ENCODE results near the gene AIMP1. TPM values are rescaled to one million over a fixed set of nuclear protein-coding genes. Genes with fewer than 3 reads are reported as not detected.

The AIMP1 gene
- total RNA-seq, result 42.9 TPM

DNA sequence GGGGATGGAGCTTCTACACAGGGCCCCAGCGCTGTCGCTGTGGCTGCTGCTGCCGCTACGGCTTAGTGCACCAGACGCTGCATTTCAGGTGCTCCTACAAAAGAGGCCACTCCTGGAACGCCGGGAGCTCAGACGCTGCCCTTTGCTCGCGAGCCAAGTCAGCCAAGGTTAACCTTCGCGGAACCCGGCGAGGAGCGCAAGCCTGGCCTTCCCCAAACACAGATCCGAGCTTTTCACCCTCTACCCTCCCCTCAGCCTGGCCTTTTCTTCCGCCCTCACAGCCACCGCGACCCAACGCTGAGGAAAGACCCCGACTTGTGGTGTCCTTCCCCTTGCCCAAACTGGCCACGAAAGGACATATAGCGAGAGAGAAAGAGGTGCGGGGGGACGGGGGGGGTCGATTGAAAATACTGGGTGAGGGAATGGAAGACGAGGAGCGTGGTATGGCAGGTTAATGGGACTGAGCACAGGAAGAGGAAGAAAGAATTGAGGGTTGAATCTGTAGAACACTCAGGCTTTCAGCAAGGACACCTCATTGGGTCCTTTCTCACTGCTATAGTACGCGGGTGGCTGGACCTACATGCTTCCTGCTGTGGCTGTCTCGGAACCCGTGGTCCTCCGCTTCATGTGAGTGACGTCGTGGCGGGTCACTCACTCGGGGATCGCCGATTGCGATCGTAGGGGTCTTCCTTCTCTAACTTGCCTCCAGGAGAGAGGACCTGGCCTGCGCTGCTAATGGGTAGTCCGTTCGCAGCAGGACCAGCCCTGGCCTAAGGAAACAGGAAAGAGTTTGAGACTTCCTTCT is at the start of gene AIMP1, which contains the start of gene TBCK:
AIMP1 (plus strand) TSS at position 583 of the 805 bp plus-strand sequence. CDS start 8,460 bp downstream, outside the sequence.
TBCK (minus strand) TSS at position 242 of the 805 bp plus-strand sequence. CDS start 7,249 bp downstream, outside the sequence.
- DNase-seq (ENCODE audit: low spot score) (peak; percentile 91), ATAC-seq (peak; percentile 99)
- intact Hi-C loops (cut with DNase I), result no loop called here

DNA sequence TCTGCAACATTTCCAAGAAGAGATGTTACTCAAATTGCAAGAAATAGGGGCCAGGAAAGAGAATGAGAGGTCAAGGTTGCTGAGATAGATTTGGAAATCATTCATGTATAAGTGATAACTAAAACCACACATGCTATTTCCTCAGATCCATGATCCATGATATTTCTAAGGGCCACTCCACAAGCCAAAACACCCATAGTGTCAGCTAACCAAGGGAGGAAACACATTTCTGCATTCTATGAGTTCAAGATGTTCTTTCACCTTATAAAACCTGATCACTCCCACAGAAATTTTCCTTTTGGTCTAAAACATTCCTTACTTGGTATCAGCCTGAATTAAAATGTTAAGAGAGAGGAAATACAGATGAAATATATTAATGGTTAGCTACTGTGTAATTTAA is 47.6 kb upstream of the AIMP1 start:
- DNase-seq (ENCODE audit: low spot score) (no peak), ATAC-seq (no peak)
- intact Hi-C loops (cut with DNase I), result no loop called here

DNA sequence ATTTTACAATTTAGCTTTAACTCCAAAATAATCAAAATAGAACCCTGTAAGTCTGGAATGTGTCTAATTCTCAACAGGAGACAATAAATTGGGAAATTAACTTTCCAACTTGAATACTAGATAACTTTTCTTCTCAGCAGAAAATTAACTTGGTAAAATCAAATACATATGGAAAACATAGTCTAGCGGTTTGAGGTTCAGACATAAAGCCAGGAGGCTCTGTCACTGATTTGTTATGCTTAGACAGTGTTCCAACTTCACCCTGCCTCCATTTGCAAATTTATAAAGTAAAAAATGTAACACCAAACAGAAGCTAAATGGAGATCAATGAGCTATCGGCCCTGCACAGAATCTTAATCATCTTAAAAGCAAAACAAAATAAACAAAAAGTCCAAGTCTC is 46.6 kb upstream of the AIMP1 start:
- ATAC-seq (no peak), DNase-seq (ENCODE audit: low spot score) (no peak)
- intact Hi-C loops (cut with DNase I), result no loop called here

DNA sequence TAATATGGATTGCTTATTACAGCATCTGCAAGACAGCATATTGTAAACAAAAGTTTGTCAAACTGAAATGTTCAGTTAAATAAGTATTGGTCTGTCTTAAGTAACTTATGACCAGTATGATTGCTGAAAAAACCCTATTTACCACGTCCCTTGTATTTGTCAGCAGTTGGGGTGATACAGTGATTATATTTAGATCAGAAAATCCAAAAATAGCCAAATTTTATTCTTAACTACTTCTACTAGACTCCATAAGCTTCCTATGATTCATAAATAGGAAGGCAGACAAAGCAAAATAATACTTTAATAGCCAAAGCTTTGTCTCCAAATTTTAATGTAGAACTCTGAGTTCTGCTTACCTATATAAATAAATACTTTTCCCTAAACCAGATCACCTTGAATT is 45.6 kb upstream of the AIMP1 start:
- intact Hi-C loops (cut with DNase I), result no loop called here
- DNase-seq (ENCODE audit: low spot score) (no peak), ATAC-seq (no peak)

DNA sequence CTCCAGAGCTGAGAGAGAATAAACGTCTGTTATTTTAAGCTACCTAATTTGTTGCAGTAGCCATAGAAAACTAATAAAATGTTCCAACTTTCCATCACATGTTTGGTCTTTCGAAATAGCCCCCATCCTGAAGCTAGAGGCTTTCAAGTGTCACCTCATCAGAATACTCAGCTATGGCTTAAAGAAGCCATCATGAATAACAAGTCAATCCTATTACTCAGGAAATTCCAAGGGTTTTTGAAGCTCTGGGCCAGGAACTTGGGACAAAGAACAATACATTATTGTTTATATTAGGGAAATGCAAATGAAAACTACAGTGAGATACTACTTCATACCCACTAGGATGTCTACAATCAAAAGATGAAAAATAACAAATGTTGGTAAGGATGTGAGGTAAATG is 42.5 kb upstream of the AIMP1 start:
- ATAC-seq, result no peak
- intact Hi-C loops (cut with DNase I), result no loop called here
- no peak for DNase-seq (ENCODE audit: low spot score)

DNA sequence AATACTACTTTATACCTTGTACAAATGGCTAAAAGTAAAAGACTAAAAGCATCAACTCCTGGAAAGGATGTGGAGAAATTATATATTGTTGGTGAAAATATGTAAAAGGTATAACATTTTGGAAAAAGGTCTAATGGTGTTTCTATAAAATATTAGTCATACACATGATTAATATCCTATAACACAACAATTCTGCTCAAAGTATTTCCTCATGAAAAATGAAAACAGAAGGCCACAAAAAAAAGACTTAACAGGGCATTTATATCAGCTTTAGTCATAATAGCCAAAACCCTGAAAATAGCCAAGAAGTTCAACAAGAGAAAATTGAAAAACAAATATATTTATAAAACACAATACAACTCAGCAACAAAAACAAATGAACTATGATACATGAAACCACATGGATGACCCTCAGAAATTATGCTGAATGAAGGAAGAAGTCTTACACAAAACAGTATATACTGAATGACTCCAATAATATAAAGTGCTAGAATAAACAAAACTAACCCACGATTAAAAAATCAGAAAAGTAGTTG is 39.1 kb upstream of the AIMP1 start:
- intact Hi-C loops (cut with DNase I), result no loop called here
- no peak for ATAC-seq
- DNase-seq (ENCODE audit: low spot score), result no peak

DNA sequence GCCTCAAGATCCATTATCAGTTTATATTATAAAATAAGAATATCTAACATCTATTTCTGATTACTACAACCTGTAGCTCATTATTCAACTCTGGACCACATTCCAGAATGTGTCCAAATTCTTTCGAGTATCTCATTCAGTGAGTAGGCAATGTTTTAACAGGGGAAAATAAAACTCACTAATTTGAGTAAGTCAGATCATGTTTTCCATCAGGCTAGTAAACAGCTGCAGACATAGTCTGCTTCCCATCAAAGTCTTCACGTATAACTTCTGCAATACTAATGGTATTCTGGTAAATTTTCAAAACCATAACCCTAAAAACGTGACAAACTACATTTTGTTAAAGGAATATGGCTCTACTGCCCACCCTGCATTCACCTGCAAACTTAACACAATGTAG is 32.1 kb upstream of the AIMP1 start:
- intact Hi-C loops (cut with DNase I), result no loop called here
- ATAC-seq (no peak), DNase-seq (ENCODE audit: low spot score) (no peak)

DNA sequence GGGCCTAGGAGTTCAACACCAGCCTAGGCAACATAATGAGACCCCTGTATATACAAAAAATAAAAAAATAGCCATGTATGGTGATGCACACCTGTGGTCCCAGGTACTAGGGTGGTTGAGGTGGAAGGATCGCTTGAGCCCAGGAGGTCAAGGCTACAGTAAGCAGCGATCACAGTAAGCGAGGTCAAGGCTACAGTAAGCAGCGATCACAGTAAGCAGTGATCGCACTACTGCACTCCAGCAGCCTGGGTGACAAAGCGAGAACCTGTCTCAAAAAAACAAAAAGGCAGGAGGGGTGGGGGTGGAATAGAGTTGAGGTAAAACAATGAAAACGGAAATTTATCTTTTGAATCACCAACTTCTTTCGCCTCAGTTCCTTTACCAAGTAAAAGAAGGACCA is 29.7 kb upstream of the AIMP1 start:
- intact Hi-C loops (cut with DNase I), result no loop called here
- ATAC-seq (no peak), DNase-seq (ENCODE audit: low spot score) (no peak)

DNA sequence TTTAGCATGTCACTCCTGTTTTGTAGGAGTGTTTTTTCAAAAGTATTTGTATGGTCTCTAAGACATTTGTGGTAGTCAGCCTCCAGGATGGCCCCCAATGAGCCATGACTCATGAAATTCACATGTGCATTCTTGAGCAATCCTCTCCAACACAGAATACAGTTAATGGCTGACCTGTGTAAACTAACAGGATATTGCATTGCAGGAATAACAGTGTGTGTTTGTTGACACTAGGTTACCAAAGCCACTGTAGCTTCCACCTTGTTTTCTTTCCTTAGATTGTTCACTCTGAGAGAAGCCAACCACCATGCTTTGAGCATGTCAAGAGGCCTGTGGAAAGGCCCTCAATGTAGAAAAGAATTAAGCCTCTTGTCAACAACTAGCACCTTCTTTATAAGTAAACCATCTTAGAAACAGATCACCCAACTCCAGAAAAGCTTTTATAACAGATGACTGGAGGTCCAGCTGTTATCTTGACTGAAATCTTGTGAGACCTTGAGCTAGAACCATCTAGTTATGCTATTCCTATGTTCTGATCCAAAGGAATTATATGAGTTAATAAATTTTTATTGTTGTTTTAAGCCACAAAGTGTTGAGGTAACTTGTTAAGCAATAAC is 28.9 kb upstream of the AIMP1 start:
- peak; percentile 41 for ATAC-seq
- no peak for DNase-seq (ENCODE audit: low spot score)
- intact Hi-C loops (cut with DNase I), result no loop called here

DNA sequence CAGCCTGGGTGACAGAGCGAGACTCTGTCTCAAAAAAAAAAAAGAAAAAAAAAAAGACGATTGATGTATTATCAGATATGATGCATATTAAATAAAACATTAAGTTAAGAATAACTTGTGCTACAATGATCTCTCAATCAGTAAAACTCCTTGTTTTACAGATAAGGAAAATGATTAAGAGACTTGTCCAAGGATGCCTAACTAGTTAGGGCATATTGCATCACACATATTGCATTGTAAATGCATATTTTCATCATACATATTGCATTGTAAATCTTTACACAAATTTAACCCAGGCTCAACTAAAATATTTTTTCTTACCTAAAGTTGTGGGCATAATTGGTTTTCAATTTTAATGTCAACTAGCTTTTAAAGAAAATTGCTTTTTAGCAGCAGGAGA is 26.6 kb upstream of the AIMP1 start:
- no peak for ATAC-seq
- intact Hi-C loops (cut with DNase I), result no loop called here
- DNase-seq (ENCODE audit: low spot score), result no peak

DNA sequence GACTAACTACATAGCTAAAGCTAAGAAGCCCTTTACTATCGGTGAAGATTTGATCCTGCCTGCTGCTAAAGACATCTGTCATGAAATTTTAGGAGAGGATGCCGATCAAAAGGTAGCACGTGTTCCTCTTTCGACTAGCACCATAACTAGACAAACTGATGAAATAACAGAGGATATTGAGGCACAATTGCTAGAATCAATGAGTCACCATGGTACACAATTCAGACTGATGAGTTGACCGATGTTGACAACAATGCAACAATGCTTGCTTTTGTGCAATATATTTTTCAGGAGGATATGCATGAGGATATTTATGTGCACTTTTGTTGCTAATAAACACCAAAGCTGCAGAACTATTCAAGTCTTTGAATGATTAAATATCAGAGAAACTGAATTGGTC is 24.7 kb upstream of the AIMP1 start:
- intact Hi-C loops (cut with DNase I), result no loop called here
- no peak for ATAC-seq
- no peak for DNase-seq (ENCODE audit: low spot score)

DNA sequence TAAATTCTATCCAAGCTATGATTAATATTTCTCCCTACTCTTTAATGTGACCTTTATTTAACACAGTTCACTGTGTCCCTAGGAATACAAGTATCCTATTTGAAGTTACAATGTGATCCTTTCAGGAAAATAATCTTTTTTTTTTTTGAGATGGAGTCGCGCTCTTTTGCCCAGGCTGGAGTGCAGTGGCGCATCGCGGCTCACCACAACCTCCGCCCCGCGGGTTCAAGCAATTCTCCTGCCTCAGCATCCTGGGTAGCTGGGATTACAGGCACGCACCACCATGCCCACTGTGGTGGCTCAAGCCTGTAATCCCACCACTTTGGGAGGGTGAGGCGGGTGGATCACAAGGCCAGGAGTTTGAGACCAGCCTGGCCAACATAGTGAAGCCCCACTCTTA is 22.3 kb upstream of the AIMP1 start:
- DNase-seq (ENCODE audit: low spot score), result no peak
- intact Hi-C loops (cut with DNase I), result no loop called here
- ATAC-seq, result no peak

DNA sequence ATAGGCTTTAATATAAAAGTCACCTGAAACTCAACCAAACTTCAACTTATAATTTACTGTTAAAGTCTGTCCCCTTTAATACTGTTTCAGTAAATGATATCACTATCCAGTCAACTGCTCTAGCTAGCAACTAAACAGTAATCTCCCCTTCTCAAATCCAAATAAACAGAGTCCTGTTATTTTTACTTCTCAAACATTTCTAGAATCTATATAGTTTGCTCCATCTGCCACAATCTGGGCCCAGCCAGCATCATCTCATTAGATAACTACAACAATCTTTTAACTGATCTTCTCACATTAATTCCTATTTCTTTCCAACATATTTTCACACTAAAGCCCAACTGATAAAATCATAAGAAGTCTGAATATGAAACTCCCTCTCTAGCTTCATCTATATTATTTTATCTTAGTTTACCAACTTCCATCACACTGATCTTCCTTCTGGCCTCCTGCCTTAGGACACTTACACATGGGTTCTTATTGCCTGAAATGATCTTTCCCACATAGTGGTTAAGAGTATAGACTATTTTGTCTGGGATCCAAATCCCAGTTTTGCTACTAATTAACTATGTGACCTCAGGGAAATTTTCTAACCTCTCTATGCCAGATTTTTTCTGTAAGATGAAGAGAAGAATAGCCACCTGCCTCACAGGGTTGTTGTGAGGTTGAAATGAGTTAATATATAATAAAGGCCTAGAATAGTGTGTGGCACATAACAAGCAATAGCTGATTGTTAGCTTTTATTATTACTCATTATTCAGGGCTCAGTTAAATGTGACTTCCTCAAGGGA is 18.9 kb upstream of the AIMP1 start:
- no peak for ATAC-seq
- intact Hi-C loops (cut with DNase I), result no loop called here
- DNase-seq (ENCODE audit: low spot score), result no peak

DNA sequence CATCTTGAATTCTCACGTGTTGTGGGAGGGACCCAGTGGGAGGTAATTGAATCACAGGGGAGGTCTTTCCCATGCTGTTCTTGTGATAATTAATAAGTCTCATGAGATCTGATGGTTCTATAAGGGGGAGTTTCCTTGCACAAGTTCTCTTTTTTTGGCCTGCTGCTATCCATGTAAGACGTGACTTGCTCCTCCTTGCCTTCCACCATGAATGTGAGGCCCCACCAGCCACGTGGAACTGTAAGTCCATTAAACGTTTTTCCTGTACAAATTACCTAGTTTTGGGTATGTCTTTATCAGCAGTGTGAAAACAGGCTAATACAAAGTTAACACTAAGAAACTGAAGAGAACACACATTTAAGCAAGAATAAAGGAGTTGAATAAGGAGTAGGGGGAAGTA is 16.4 kb upstream of the AIMP1 start:
- no peak for ATAC-seq
- intact Hi-C loops (cut with DNase I), result no loop called here

DNA sequence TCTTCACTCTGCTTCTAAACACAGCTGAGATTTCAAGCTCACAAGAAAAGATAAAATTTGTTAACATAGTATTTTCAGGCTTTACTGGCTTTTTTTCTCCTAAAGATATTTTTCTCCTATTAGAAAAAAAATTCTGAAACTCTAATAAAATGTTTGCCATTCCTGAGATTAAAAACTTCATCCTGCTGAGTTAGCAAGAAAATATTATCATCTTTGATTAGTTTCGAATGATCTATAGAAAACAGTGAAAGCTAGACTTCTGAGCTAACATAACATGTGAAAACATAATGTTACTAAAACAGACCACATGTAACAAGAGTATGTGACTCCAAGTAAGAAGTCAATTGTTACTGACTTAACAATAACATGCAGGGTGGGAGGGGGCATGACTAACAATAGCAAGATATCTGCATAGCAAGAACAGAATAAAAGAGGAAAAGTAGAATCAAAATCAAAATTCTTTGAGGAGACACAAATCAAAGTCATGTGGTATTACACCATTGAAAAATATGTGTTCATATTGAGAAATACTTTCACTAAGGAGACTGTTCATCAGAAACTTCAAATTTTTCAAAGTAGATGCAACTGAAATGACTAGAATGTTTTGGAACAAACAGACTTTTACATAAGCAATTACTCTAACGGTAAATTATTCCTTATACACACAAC is 14.8 kb upstream of the AIMP1 start:
- ATAC-seq (no peak), DNase-seq (ENCODE audit: low spot score) (no peak)
- intact Hi-C loops (cut with DNase I), result no loop called here

More for the DNA sequence above, 16.4 kb upstream of the AIMP1 start:
- no peak for DNase-seq (ENCODE audit: low spot score)

DNA sequence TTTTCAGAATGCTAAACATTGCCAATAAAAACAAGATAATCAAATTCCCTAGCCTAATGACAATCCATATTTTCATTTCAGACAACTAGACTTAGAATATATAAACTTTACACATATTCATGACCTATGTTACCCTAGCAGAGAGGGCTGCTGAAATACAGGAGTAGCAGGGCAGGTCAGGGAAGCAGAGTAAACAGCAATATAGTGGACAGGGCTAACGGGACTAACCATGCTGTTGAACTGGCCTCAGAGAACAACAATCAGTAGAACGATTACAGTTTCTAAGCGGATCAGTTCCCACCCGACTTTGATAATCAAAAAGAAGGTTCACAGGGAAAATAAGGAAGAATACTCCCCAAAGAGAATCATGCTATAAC is 14.3 kb upstream of the AIMP1 start:
- intact Hi-C loops (cut with DNase I), result no loop called here
- DNase-seq (ENCODE audit: low spot score) (no peak), ATAC-seq (no peak)

DNA sequence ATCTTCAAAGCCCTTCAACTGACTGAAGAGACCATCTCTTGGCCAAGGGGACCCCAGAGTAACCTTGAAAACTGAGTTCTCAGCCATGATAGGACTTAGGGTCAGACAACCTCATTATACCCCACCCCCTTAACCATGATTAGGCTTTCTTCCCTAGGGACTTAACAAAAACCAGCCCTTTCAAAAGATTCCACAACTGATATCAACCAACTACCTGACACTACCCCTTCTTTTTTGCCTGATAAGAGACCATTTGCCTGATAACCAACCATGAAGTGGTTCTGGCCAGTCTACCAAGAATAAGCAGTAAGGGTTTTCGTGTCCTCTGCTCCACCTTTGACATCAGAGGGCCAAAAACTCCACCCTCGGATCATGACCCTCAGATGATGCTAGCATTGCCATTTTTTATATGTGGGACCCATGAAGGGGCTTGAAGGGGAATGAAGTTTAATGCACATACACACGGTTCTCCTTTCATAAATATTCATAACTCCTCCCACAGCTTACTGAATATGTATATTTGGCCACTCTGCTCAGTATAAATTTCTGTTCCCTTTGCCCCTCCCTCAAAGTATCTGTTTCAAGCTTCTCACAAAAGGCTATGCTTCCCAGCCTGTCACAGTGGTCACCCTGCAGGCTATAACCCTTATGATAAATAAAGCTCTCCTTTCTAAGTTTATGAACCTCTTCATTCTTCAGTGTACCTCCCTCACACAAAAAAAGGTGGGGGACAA is 12.6 kb upstream of the AIMP1 start:
- ATAC-seq, result no peak
- intact Hi-C loops (cut with DNase I), result no loop called here
- no peak for DNase-seq (ENCODE audit: low spot score)

DNA sequence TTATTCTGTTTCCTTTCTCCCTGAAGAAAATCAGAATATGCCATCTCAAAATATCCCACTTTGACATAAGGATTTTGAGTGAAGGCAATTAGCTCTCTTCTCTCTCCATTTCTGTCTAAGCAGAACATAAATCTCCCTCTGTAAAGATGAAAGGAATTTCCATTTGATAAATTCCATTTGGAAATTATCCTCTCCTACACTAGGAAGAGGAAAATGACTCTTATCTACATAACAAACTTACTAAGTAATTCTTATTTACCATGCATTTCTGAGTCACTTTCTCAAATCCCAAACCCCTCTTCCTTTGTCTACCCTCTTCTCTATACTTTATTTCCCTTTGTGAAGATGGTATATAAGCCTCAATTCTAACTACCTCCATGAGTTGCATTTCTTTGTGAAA is 11.7 kb upstream of the AIMP1 start:
- no peak for ATAC-seq
- DNase-seq (ENCODE audit: low spot score), result no peak
- intact Hi-C loops (cut with DNase I), result no loop called here
